ENCODE measurements around the gene IFT27.

DNA sequence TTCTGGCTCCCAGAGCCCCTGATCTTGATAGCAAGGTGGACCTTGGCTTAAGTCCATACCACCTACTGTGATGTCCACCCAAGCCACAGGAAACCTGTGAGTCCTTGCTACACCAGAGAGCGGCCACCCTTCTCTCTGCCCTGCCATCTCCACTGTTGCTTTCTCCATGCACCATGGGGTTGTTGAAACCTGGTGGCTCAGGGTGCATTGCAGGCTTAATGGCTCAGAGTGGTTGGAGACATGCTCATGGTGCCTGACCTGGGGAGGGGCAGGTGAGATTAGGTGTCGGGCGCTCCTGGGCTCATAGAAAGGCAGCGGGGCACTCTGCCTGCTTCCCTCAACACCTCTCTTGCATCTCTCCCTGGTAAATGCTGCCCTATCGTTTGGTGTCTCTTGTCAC lies 47.4 kb downstream of the IFT27 start:
- no peak for TF ChIP-seq CTCF (IDR thresholded peaks at IDR 0.05)
- TF ChIP-seq EP300 (IDR thresholded peaks at IDR 0.05) = no peak
- TF ChIP-seq POLR2A (IDR thresholded peaks at IDR 0.05) = no peak
- TF ChIP-seq POLR2AphosphoS5 (IDR thresholded peaks at IDR 0.05) = no peak

Measured in sigmoid colon (tissue), 4 donors.